Neural progenitor cell (in vitro differentiated cells): ENCODE data around the gene FAM193A.

Experiments used
- CTCF ChIP-seq: fragments of 200-600 bp; sonication (generic); IDR thresholded peaks from 2 replicates; pipeline ENCODE4 v1.5.1; 2017; ENCODE audit warnings: antibody characterized with exemption, mild to moderate bottlenecking
- EZH2 ChIP-seq: fragments of 200-600 bp; sonication (generic); IDR thresholded peaks from 2 replicates; pipeline ENCODE4 v1.6.1; 2017; ENCODE audit warnings: antibody characterized with exemption, mild to moderate bottlenecking, moderate library complexity
- EZH2phosphoT487 ChIP-seq: fragments of 200-600 bp; sonication (generic); IDR thresholded peaks from 2 replicates; pipeline ENCODE4 v1.6.1; 2017; ENCODE audit warnings: antibody characterized with exemption

GRCh38 chr4:2497931-2498330, 38.5 kb upstream of the FAM193A start:
- no peak for TF ChIP-seq CTCF
- no peak for TF ChIP-seq EZH2
- TF ChIP-seq EZH2phosphoT487, result no peak
